HG02938 (cell line): ENCODE measurements around the gene DDX42.
A peak's percentile ranks its signal among the peaks of the same experiment; 100 is the strongest.
"Not testable (repeated sequence)": the region's sequence is repeated elsewhere in the genome, so short reads cannot be mapped to it uniquely, and the experiment has no call there.

Source experiments
- ATAC-seq: cut with Tn5 transposase; IDR thresholded peaks from one replicate; pipeline ENCODE4 v1.9.1; 2021; ENCODE audit warnings: mild to moderate bottlenecking, moderate library complexity; ENCODE audit not compliant: unreplicated experiment

DDX42 gene

GRCh38 chr17:63837962-63838600, 64.1 kb downstream of the DDX42 start:
- ATAC-seq = no peak

- ATAC-seq = no peak
Measured at GRCh38 chr17:63838631-63839171, 64.7 kb downstream of the DDX42 start.

- ATAC-seq = no peak
Measured at GRCh38 chr17:63840591-63841349, 66.8 kb downstream of the DDX42 start.

GRCh38 chr17:63841350-63842172, 67.6 kb downstream of the DDX42 start:
- ATAC-seq = no peak

- peak; percentile 23 for ATAC-seq
Measured at GRCh38 chr17:63842173-63842539, 68.2 kb downstream of the DDX42 start.

- peak; percentile 73 for ATAC-seq
Measured at GRCh38 chr17:63842540-63843386, 68.8 kb downstream of the DDX42 start, which contains the start of gene SMARCD2. Gene SMARCD2 (minus strand): TSS chr17:63842685. CDS start chr17:63842674, 11 bp downstream.

- not testable (repeated sequence) for ATAC-seq
Measured at GRCh38 chr17:63843387-63843888, 69.5 kb downstream of the DDX42 start.

- no peak for ATAC-seq
Measured at GRCh38 chr17:63843910-63844677, 70.1 kb downstream of the DDX42 start.

- ATAC-seq = no peak
Measured at GRCh38 chr17:63845509-63845908, 71.5 kb downstream of the DDX42 start.

- no peak for ATAC-seq
Measured at GRCh38 chr17:63847525-63848249, 73.7 kb downstream of the DDX42 start.

- ATAC-seq = peak; percentile 81
Measured at GRCh38 chr17:63848834-63849689, 75.1 kb downstream of the DDX42 start.

GRCh38 chr17:63850401-63850800, 76.4 kb downstream of the DDX42 start:
- no peak for ATAC-seq

- ATAC-seq = no peak
Measured at GRCh38 chr17:63853260-63853659, 79.3 kb downstream of the DDX42 start.

- ATAC-seq = no peak
Measured at GRCh38 chr17:63854709-63855108, 80.7 kb downstream of the DDX42 start.

- no peak for ATAC-seq
Measured at GRCh38 chr17:63855185-63855584, 81.2 kb downstream of the DDX42 start.

GRCh38 chr17:63856425-63856824, 82.5 kb downstream of the DDX42 start:
- ATAC-seq = not testable (repeated sequence)

- ATAC-seq = no peak
Measured at GRCh38 chr17:63859257-63859656, 85.3 kb downstream of the DDX42 start.

- not testable (repeated sequence) for ATAC-seq
Measured at GRCh38 chr17:63866625-63867024, 92.7 kb downstream of the DDX42 start.
